GM23338 (cell line): ENCODE measurements around the gene WDR20. TPM values are rescaled to one million over a fixed set of nuclear protein-coding genes. Genes with fewer than 3 reads are reported as not detected.
A peak's percentile ranks its signal among the peaks of the same experiment; 100 is the strongest.

Experiments used
- ATAC-seq: fragments of 200-7000 bp; cut with Tn5 transposase; 3 replicates; pipeline ENCODE4 v1.9.1; 2020
- DNase-seq: peaks from one replicate; pipeline ENCODE4 v3.0.0-alpha.2; 2015; ENCODE audit warnings: low spot score
- H2AFZ ChIP-seq: fragments of 200-600 bp; sonication (generic); 2 replicates; pipeline ENCODE4 v1.8.0; 2016; ENCODE audit warnings: antibody characterized with exemption, mild to moderate bottlenecking, moderate library complexity
- H3F3A ChIP-seq: fragments of 200-600 bp; sonication (generic); replicated peaks from 2 replicates; pipeline ENCODE4 v1.8.0; 2017; ENCODE audit warnings: antibody characterized with exemption, mixed run types, low read depth
- H3K27ac ChIP-seq: fragments of 200-600 bp; sonication (generic); 2 replicates; pipeline ENCODE4 v1.6.1; 2016; ENCODE audit warnings: low read depth
- H3K27me3 ChIP-seq: fragments of 200-600 bp; sonication (generic); 2 replicates; pipeline ENCODE4 v1.8.0; 2016; ENCODE audit warnings: mild to moderate bottlenecking, mixed run types, moderate library complexity; ENCODE audit not compliant: insufficient read depth
- H3K36me3 ChIP-seq: fragments of 200-600 bp; sonication (generic); 2 replicates; pipeline ENCODE4 v1.8.0; 2016; ENCODE audit warnings: mild to moderate bottlenecking; ENCODE audit not compliant: insufficient read depth
- H3K4me1 ChIP-seq: fragments of 200-600 bp; sonication (generic); 2 replicates; pipeline ENCODE4 v1.8.0; 2016; ENCODE audit warnings: mild to moderate bottlenecking, moderate library complexity; ENCODE audit not compliant: insufficient read depth
- H3K4me2 ChIP-seq: fragments of 200-600 bp; sonication (generic); 2 replicates; pipeline ENCODE4 v1.7.1; 2017; ENCODE audit warnings: mixed run types
- H3K4me3 ChIP-seq: fragments of 200-600 bp; sonication (generic); 2 replicates; pipeline ENCODE4 v1.6.1; 2016; ENCODE audit warnings: mixed run types
- H3K79me2 ChIP-seq: fragments of 200-600 bp; sonication (generic); replicated peaks from 2 replicates; pipeline ENCODE4 v1.8.0; 2017; ENCODE audit warnings: mild to moderate bottlenecking; ENCODE audit not compliant: insufficient read depth
- H3K9me2 ChIP-seq: fragments of 200-600 bp; sonication (generic); 2 replicates; pipeline ENCODE4 v1.8.0; 2017; ENCODE audit not compliant: insufficient read depth
- H4K20me1 ChIP-seq: fragments of 200-600 bp; sonication (generic); replicated peaks from 2 replicates; pipeline ENCODE4 v1.8.0; 2017; ENCODE audit warnings: mild to moderate bottlenecking; ENCODE audit not compliant: insufficient read depth
- H3K27ac Mint-ChIP-seq: 2 replicates; pipeline ENCODE4 v1.8.0; 2020; ENCODE audit warnings: inconsistent platforms, mild to moderate bottlenecking, moderate library complexity, mixed read lengths
- H3K27me3 Mint-ChIP-seq: 3 replicates; pipeline ENCODE4 v1.8.0; 2022; ENCODE audit warnings: low read depth, mild to moderate bottlenecking, moderate library complexity, mixed read lengths, inconsistent platforms; ENCODE audit not compliant: insufficient read depth, poor library complexity
- H3K36me3 Mint-ChIP-seq: 3 replicates; pipeline ENCODE4 v1.8.0; 2021; ENCODE audit warnings: low read depth, mild to moderate bottlenecking, inconsistent platforms, moderate library complexity, mixed read lengths
- H3K4me1 Mint-ChIP-seq: 3 replicates; pipeline ENCODE4 v1.8.0; 2020; ENCODE audit warnings: mild to moderate bottlenecking, inconsistent platforms, mixed read lengths
- H3K4me3 Mint-ChIP-seq: 3 replicates; pipeline ENCODE4 v1.8.0; 2021; ENCODE audit warnings: moderate library complexity, mild to moderate bottlenecking, inconsistent platforms, mixed read lengths
- H3K9me3 Mint-ChIP-seq: 3 replicates; pipeline ENCODE4 v1.8.0; 2020; ENCODE audit warnings: moderate library complexity, mild to moderate bottlenecking, inconsistent platforms, mixed read lengths
- EZH2phosphoT487 ChIP-seq: fragments of 200-600 bp; sonication (generic); IDR thresholded peaks from one replicate; pipeline ENCODE4 v1.8.1; 2018; ENCODE audit warnings: antibody characterized with exemption; ENCODE audit not compliant: unreplicated experiment
- JUNB ChIP-seq: IDR thresholded peaks from one replicate; pipeline ENCODE4 v1.6.1; 2016; ENCODE audit warnings: antibody characterized with exemption; ENCODE audit not compliant: unreplicated experiment
- POLR2AphosphoS5 ChIP-seq: IDR thresholded peaks from 2 replicates; pipeline ENCODE4 v1.6.1; 2016; ENCODE audit warnings: antibody characterized with exemption, low read depth
- STAT1 ChIP-seq: IDR thresholded peaks from one replicate; pipeline ENCODE4 v1.6.1; 2016; ENCODE audit warnings: antibody characterized with exemption; ENCODE audit not compliant: unreplicated experiment
- polyA plus RNA-seq: library from polyadenylated mRNA; unstranded; fragments of >200 nt; fragmentation: Nextera tagmentation; extraction: Ambion mirVana; gene quantifications from 2 replicates; pipeline ENCODE4 v1.2.1, GENCODE V29; 2016
- total RNA-seq: library from RNA; depleted of rRNA; stranded (reverse); fragments of >200 nt; shearing (Covaris generic); gene quantifications from 2 replicates; pipeline ENCODE4 v1.2.3, GENCODE V29; 2014
- TF ChIP-seq, protein P1 (sequence below): IDR thresholded peaks from one replicate; pipeline ENCODE4 v1.6.1; 2018; ENCODE audit warnings: antibody characterized with exemption; ENCODE audit not compliant: unreplicated experiment
- TF ChIP-seq, protein P2 (sequence below), 2 experiments: fragments of 200-600 bp in 1 of 2; sonication (generic) in 1 of 2; conservative IDR thresholded peaks; 2 replicates each; pipeline versions ENCODE4 v1.5.1 to v1.6.1; 2016 to 2017; ENCODE audit warnings: antibody characterized with exemption in 2 of 2, low read depth in 2 of 2, mild to moderate bottlenecking in 2 of 2, moderate library complexity in 1 of 2

The WDR20 gene
- total and polyA plus RNA-seq, 2 experiments from 2014 or later, result 17.9 to 21.0 TPM

GRCh38 chr14:102217399-102217798 is 77.7 kb downstream of the WDR20 start:
- TF ChIP-seq JUNB, result no peak
- TF ChIP-seq EZH2phosphoT487, result no peak
- H3K27me3 Mint-ChIP-seq, result peaks cover 10% of the 10 kb centered on the region
- H3K9me2 ChIP-seq, result no peaks in the 10 kb centered on the region
- H3F3A ChIP-seq, result no peaks in the 10 kb centered on the region
- no peak overlapping the region for H3K4me3 ChIP-seq
- H3K4me2 ChIP-seq, result no peak overlapping the region
- H3K27ac ChIP-seq, result no peak overlapping the region
- H3K9me3 Mint-ChIP-seq, result no peaks in the 10 kb centered on the region
- no peaks in the 10 kb centered on the region for H3K27me3 ChIP-seq
- H3K4me1 ChIP-seq, result peaks cover 19% of the 10 kb centered on the region; the same call in 1 of the 2 replicates
- H3K79me2 ChIP-seq, result peaks cover 44% of the 10 kb centered on the region
- DNase-seq (no peak), ATAC-seq (no peak)
- H3K36me3 ChIP-seq, result no peaks in the 10 kb centered on the region
- H3K27ac Mint-ChIP-seq, result no peak overlapping the region
- H3K36me3 Mint-ChIP-seq, result 0 out of 3 replicates have a peak, but pooled peaks cover 3% of the 10 kb centered on the region
- peaks cover 8% of the 10 kb centered on the region; the same call in 1 of the 2 replicates for H4K20me1 ChIP-seq
- no peak overlapping the region for H2AFZ ChIP-seq
- no peak overlapping the region for H3K4me3 Mint-ChIP-seq
- peaks cover 42% of the 10 kb centered on the region for H3K4me1 Mint-ChIP-seq

DNA sequence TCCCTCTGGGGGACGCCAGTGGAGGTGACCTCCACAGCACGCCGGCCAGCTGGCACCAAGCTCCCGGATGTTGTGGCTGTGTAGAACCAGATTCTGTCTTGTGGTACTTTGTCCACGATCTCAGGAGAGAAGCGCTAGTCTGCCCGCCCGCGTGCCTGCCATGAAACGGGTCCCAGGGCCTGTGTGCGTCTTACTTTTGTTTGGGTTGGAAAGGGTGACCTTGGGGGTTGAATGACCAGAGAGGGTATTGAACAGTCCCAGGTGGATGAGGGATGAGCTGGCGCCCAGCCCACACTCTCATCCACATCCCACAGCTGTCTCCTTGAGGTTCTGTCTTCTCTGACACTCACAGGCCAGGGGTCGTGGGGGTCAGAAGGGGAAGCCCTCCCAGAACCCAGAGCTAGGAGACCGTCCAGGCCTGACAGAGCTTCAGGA is 78.3 kb downstream of the WDR20 start:
- TF ChIP-seq STAT1 (no peak), POLR2AphosphoS5 (no peak)
- TF ChIP-seq, protein P1, sequence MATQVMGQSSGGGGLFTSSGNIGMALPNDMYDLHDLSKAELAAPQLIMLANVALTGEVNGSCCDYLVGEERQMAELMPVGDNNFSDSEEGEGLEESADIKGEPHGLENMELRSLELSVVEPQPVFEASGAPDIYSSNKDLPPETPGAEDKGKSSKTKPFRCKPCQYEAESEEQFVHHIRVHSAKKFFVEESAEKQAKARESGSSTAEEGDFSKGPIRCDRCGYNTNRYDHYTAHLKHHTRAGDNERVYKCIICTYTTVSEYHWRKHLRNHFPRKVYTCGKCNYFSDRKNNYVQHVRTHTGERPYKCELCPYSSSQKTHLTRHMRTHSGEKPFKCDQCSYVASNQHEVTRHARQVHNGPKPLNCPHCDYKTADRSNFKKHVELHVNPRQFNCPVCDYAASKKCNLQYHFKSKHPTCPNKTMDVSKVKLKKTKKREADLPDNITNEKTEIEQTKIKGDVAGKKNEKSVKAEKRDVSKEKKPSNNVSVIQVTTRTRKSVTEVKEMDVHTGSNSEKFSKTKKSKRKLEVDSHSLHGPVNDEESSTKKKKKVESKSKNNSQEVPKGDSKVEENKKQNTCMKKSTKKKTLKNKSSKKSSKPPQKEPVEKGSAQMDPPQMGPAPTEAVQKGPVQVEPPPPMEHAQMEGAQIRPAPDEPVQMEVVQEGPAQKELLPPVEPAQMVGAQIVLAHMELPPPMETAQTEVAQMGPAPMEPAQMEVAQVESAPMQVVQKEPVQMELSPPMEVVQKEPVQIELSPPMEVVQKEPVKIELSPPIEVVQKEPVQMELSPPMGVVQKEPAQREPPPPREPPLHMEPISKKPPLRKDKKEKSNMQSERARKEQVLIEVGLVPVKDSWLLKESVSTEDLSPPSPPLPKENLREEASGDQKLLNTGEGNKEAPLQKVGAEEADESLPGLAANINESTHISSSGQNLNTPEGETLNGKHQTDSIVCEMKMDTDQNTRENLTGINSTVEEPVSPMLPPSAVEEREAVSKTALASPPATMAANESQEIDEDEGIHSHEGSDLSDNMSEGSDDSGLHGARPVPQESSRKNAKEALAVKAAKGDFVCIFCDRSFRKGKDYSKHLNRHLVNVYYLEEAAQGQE, result no peak
- TF ChIP-seq, protein P2, sequence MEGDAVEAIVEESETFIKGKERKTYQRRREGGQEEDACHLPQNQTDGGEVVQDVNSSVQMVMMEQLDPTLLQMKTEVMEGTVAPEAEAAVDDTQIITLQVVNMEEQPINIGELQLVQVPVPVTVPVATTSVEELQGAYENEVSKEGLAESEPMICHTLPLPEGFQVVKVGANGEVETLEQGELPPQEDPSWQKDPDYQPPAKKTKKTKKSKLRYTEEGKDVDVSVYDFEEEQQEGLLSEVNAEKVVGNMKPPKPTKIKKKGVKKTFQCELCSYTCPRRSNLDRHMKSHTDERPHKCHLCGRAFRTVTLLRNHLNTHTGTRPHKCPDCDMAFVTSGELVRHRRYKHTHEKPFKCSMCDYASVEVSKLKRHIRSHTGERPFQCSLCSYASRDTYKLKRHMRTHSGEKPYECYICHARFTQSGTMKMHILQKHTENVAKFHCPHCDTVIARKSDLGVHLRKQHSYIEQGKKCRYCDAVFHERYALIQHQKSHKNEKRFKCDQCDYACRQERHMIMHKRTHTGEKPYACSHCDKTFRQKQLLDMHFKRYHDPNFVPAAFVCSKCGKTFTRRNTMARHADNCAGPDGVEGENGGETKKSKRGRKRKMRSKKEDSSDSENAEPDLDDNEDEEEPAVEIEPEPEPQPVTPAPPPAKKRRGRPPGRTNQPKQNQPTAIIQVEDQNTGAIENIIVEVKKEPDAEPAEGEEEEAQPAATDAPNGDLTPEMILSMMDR (conservative IDR thresholded peaks at IDR 0.05; ENCODE audit: low read depth in 2 of 2), result no peak
- Mint-ChIP-seq H3K27me3 (peaks cover 11% of the 10 kb centered on the region), H3K9me3 (no peaks in the 10 kb centered on the region), H3K27ac (0 out of 2 replicates have a peak overlapping the region, but pooled peaks have one; percentile 23), H3K4me3 (no peak overlapping the region), H3K36me3 (0 out of 3 replicates have a peak, but pooled peaks cover 3% of the 10 kb centered on the region), H3K4me1 (peaks cover 42% of the 10 kb centered on the region)
- DNase-seq, result no peak
- no peak overlapping the region for H3K4me2 ChIP-seq
- peaks cover 19% of the 10 kb centered on the region; the same call in 1 of the 2 replicates for H3K4me1 ChIP-seq
- H3K27ac ChIP-seq, result no peak overlapping the region
- H2AFZ ChIP-seq, result no peak overlapping the region
- H3K79me2 ChIP-seq, result peaks cover 40% of the 10 kb centered on the region; the same call in 1 of the 2 replicates
- H3K4me3 ChIP-seq, result no peak overlapping the region
- H4K20me1 ChIP-seq, result peaks cover 6% of the 10 kb centered on the region; the same call in 1 of the 2 replicates
- no peaks in the 10 kb centered on the region for H3K27me3 ChIP-seq
- H3F3A ChIP-seq, result no peaks in the 10 kb centered on the region
- no peaks in the 10 kb centered on the region for H3K36me3 ChIP-seq
- H3K9me2 ChIP-seq, result no peaks in the 10 kb centered on the region
- no peak for ATAC-seq
